ENCODE results near the gene HERPUD1. TPM values are rescaled to one million over a fixed set of nuclear protein-coding genes. Genes with fewer than 3 reads are reported as not detected.

HERPUD1 gene
- total and polyA plus RNA-seq, 2 of the 8 experiments (the other 6 are each of a cell fraction or from before 2014, with no cell fraction given): 23.3 to 34.7 TPM

DNA sequence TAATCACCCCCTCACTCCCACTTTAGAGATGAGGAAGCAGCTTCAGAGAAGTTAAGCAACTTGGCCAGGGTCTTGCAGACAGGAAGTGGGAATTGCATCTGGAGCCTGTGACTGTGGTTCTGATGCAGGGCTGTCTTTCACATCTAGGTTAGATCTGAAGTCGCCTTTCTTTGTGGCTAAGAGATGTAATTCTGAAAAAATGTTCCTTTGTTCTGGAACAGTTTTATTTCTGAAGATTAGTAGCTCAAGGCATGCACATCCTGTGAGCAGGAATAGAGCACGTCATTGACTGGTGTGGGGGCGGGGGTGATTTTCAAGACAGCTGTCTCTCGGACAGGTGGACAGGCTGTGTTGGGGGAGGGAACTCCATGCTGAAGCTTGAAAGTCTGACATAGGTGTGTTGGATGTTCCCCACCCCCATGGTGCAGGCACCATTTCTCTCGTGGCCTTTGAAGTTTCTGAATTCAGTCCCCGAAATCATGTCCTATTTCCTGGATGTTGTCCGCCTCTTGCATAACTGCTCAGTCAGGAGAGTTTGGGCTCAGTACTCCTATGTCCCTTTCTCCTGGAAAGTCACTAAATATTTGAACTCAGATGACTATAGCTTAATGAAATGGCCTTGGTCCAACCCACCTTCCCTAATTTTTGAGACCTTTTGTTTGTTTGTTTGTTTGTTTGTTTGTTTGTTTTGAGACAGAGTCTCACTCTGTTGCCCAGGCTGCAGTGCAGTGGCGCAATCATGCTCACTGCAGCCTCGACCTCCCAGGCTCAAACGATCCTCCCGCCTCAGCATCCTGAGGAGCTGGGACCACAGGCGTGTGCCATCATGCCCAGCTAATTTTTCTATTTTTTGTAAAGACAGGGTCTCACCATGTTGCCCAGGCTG, 21.0 kb upstream of the HERPUD1 start (continued):
- TF ChIP-seq RNF2 (IDR thresholded peaks at IDR 0.05; ENCODE audit: borderline replicate concordance, low read depth, low read length, missing control alignments, poor library complexity, severe bottlenecking) (no peak), CHD2 (IDR thresholded peaks at IDR 0.05; ENCODE audit: low read length) (no peak), SP2 (IDR thresholded peaks at IDR 0.05; ENCODE audit: low read length) (no peak), BRCA1 (IDR thresholded peaks at IDR 0.05; ENCODE audit: low read depth, low read length) (no peak), EGR1 (IDR thresholded peaks at IDR 0.05; ENCODE audit: borderline replicate concordance, low read depth, low read length) (no peak)
- TF ChIP-seq, protein P1, sequence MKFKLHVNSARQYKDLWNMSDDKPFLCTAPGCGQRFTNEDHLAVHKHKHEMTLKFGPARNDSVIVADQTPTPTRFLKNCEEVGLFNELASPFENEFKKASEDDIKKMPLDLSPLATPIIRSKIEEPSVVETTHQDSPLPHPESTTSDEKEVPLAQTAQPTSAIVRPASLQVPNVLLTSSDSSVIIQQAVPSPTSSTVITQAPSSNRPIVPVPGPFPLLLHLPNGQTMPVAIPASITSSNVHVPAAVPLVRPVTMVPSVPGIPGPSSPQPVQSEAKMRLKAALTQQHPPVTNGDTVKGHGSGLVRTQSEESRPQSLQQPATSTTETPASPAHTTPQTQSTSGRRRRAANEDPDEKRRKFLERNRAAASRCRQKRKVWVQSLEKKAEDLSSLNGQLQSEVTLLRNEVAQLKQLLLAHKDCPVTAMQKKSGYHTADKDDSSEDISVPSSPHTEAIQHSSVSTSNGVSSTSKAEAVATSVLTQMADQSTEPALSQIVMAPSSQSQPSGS (IDR thresholded peaks at IDR 0.05; ENCODE audit: low read length): no peak
